ENCODE measurements around the gene GPC3. TPM values are rescaled to one million over a fixed set of nuclear protein-coding genes. Genes with fewer than 3 reads are reported as not detected.

GPC3 gene
- total and polyA plus RNA-seq, 5 donors from 2014 or later, result 0.34 to 0.93 (median 0.44) TPM; not detected in 2

- Mint-ChIP-seq H3K27me3 (no peaks in the 10 kb centered on the region), H3K4me1 (no peaks in the 10 kb centered on the region), H3K4me3 (no peak overlapping the region), H3K9me3 (peaks cover 0 to 2% (median 0%) of the 10 kb centered on the region in 7 donors), H3K36me3 (no peaks in the 10 kb centered on the region), H3K27ac (no peak overlapping the region)
- Histone ChIP-seq H3K27me3 (ENCODE audit: control insufficient read depth, insufficient read depth, low read length) (no peaks in the 10 kb centered on the region), H3K36me3 (ENCODE audit: control insufficient read depth, insufficient read depth, low read length) (no peaks in the 10 kb centered on the region), H3K27ac (ENCODE audit: insufficient read depth, low read length, poor library complexity, severe bottlenecking) (no peak overlapping the region), H3K4me3 (ENCODE audit: low read depth, low read length) (no peak overlapping the region), H3K9me3 (ENCODE audit: control insufficient read depth in 2 of 2, low read length in 2 of 2) (no peaks in the 10 kb centered on the region), H3K4me1 (ENCODE audit: control insufficient read depth, insufficient read depth, low read length, poor library complexity, severe bottlenecking) (no peaks in the 10 kb centered on the region)
- ATAC-seq (ENCODE audit: low read depth in 2 of 2), result no peak
- DNase-seq, result no peak
Measured at GRCh38 chrX:133813971-133814370, 171.4 kb downstream of the GPC3 start.

GRCh38 chrX:133812402-133812801 lies 173.0 kb downstream of the GPC3 start:
- H3K36me3 ChIP-seq (ENCODE audit: control insufficient read depth, insufficient read depth, low read length), result no peaks in the 10 kb centered on the region
- H3K27me3 ChIP-seq (ENCODE audit: control insufficient read depth, insufficient read depth, low read length), result no peaks in the 10 kb centered on the region
- no peak overlapping the region for H3K27ac ChIP-seq (ENCODE audit: insufficient read depth, low read length, poor library complexity, severe bottlenecking)
- no peak overlapping the region for H3K27ac Mint-ChIP-seq
- ATAC-seq (ENCODE audit: low read depth in 2 of 2) (no peak), DNase-seq (no peak)
- H3K27me3 Mint-ChIP-seq, result no peaks in the 10 kb centered on the region
- H3K9me3 Mint-ChIP-seq, result peaks cover 0 to 6% (median 0%) of the 10 kb centered on the region in 7 donors
- H3K36me3 Mint-ChIP-seq, result no peaks in the 10 kb centered on the region
- no peak overlapping the region for H3K4me3 Mint-ChIP-seq
- no peaks in the 10 kb centered on the region for H3K9me3 ChIP-seq (ENCODE audit: control insufficient read depth in 2 of 2, low read length in 2 of 2)
- H3K4me1 Mint-ChIP-seq, result no peaks in the 10 kb centered on the region
- no peaks in the 10 kb centered on the region for H3K4me1 ChIP-seq (ENCODE audit: control insufficient read depth, insufficient read depth, low read length, poor library complexity, severe bottlenecking)
- no peak overlapping the region for H3K4me3 ChIP-seq (ENCODE audit: low read depth, low read length)

- Histone ChIP-seq H3K4me1 (ENCODE audit: control insufficient read depth, insufficient read depth, low read length, poor library complexity, severe bottlenecking) (no peaks in the 10 kb centered on the region), H3K36me3 (ENCODE audit: control insufficient read depth, insufficient read depth, low read length) (no peaks in the 10 kb centered on the region), H3K4me3 (ENCODE audit: low read depth, low read length) (no peak overlapping the region), H3K27me3 (ENCODE audit: control insufficient read depth, insufficient read depth, low read length) (no peaks in the 10 kb centered on the region), H3K27ac (ENCODE audit: insufficient read depth, low read length, poor library complexity, severe bottlenecking) (no peak overlapping the region), H3K9me3 (ENCODE audit: control insufficient read depth in 2 of 2, low read length in 2 of 2) (no peaks in the 10 kb centered on the region)
- DNase-seq, result no peak
- H3K4me1 Mint-ChIP-seq, result no peaks in the 10 kb centered on the region
- no peaks in the 10 kb centered on the region for H3K36me3 Mint-ChIP-seq
- H3K4me3 Mint-ChIP-seq, result no peak overlapping the region
- ATAC-seq (ENCODE audit: low read depth in 2 of 2), result no peak
- H3K9me3 Mint-ChIP-seq, result peaks cover 0 to 4% (median 0%) of the 10 kb centered on the region in 7 donors
- H3K27ac Mint-ChIP-seq, result no peak overlapping the region
- H3K27me3 Mint-ChIP-seq, result no peaks in the 10 kb centered on the region
Measured at GRCh38 chrX:133810925-133811324, 174.5 kb downstream of the GPC3 start.

GRCh38 chrX:133804072-133804471 lies 181.3 kb downstream of the GPC3 start:
- Histone ChIP-seq H3K4me3 (ENCODE audit: low read depth, low read length) (no peak overlapping the region), H3K27ac (ENCODE audit: insufficient read depth, low read length, poor library complexity, severe bottlenecking) (no peak overlapping the region), H3K36me3 (ENCODE audit: control insufficient read depth, insufficient read depth, low read length) (no peaks in the 10 kb centered on the region), H3K4me1 (ENCODE audit: control insufficient read depth, insufficient read depth, low read length, poor library complexity, severe bottlenecking) (no peaks in the 10 kb centered on the region), H3K9me3 (ENCODE audit: control insufficient read depth in 2 of 2, low read length in 2 of 2) (no peaks in the 10 kb centered on the region), H3K27me3 (ENCODE audit: control insufficient read depth, insufficient read depth, low read length) (no peaks in the 10 kb centered on the region)
- Mint-ChIP-seq H3K4me3 (no peak overlapping the region), H3K27me3 (no peaks in the 10 kb centered on the region), H3K27ac (no peak overlapping the region), H3K36me3 (no peaks in the 10 kb centered on the region), H3K4me1 (no peaks in the 10 kb centered on the region), H3K9me3 (peaks cover 0 to 4% (median 0%) of the 10 kb centered on the region in 7 donors)
- DNase-seq, result no peak
- no peak for ATAC-seq (ENCODE audit: low read depth in 2 of 2)

- Mint-ChIP-seq H3K27me3 (no peaks in the 10 kb centered on the region), H3K36me3 (no peaks in the 10 kb centered on the region), H3K27ac (no peak overlapping the region), H3K9me3 (no peaks in the 10 kb centered on the region), H3K4me3 (no peak overlapping the region), H3K4me1 (no peaks in the 10 kb centered on the region)
- no peak overlapping the region for H3K27ac ChIP-seq (ENCODE audit: insufficient read depth, low read length, poor library complexity, severe bottlenecking)
- H3K36me3 ChIP-seq (ENCODE audit: control insufficient read depth, insufficient read depth, low read length), result no peaks in the 10 kb centered on the region
- no peaks in the 10 kb centered on the region for H3K4me1 ChIP-seq (ENCODE audit: control insufficient read depth, insufficient read depth, low read length, poor library complexity, severe bottlenecking)
- ATAC-seq (ENCODE audit: low read depth in 2 of 2) (no peak), DNase-seq (no peak)
- H3K27me3 ChIP-seq (ENCODE audit: control insufficient read depth, insufficient read depth, low read length), result no peaks in the 10 kb centered on the region
- no peaks in the 10 kb centered on the region for H3K9me3 ChIP-seq (ENCODE audit: control insufficient read depth in 2 of 2, low read length in 2 of 2)
- H3K4me3 ChIP-seq (ENCODE audit: low read depth, low read length), result no peak overlapping the region
Measured at GRCh38 chrX:133796282-133796681, 189.1 kb downstream of the GPC3 start.

- H3K27me3 Mint-ChIP-seq, result no peaks in the 10 kb centered on the region
- H3K36me3 Mint-ChIP-seq, result no peaks in the 10 kb centered on the region
- no peak for ATAC-seq (ENCODE audit: low read depth in 2 of 2)
- no peaks in the 10 kb centered on the region for H3K9me3 Mint-ChIP-seq
- no peaks in the 10 kb centered on the region for H3K9me3 ChIP-seq (ENCODE audit: control insufficient read depth in 2 of 2, low read length in 2 of 2)
- H3K4me1 Mint-ChIP-seq, result no peaks in the 10 kb centered on the region
- H3K4me3 ChIP-seq (ENCODE audit: low read depth, low read length), result no peak overlapping the region
- H3K27me3 ChIP-seq (ENCODE audit: control insufficient read depth, insufficient read depth, low read length), result no peaks in the 10 kb centered on the region
- H3K4me3 Mint-ChIP-seq, result no peak overlapping the region
- H3K27ac ChIP-seq (ENCODE audit: insufficient read depth, low read length, poor library complexity, severe bottlenecking), result no peak overlapping the region
- DNase-seq, result no peak
- no peak overlapping the region for H3K27ac Mint-ChIP-seq
- no peaks in the 10 kb centered on the region for H3K36me3 ChIP-seq (ENCODE audit: control insufficient read depth, insufficient read depth, low read length)
- no peaks in the 10 kb centered on the region for H3K4me1 ChIP-seq (ENCODE audit: control insufficient read depth, insufficient read depth, low read length, poor library complexity, severe bottlenecking)
Measured at GRCh38 chrX:133794126-133794525, 191.3 kb downstream of the GPC3 start.

- ATAC-seq (ENCODE audit: low read depth in 2 of 2) (no peak), DNase-seq (no peak)
- no peaks in the 10 kb centered on the region for H3K27me3 Mint-ChIP-seq
- Histone ChIP-seq H3K9me3 (ENCODE audit: control insufficient read depth in 2 of 2, low read length in 2 of 2) (no peaks in the 10 kb centered on the region), H3K4me3 (ENCODE audit: low read depth, low read length) (no peak overlapping the region), H3K27me3 (ENCODE audit: control insufficient read depth, insufficient read depth, low read length) (no peaks in the 10 kb centered on the region), H3K4me1 (ENCODE audit: control insufficient read depth, insufficient read depth, low read length, poor library complexity, severe bottlenecking) (no peaks in the 10 kb centered on the region), H3K27ac (ENCODE audit: insufficient read depth, low read length, poor library complexity, severe bottlenecking) (no peak overlapping the region), H3K36me3 (ENCODE audit: control insufficient read depth, insufficient read depth, low read length) (no peaks in the 10 kb centered on the region)
- no peaks in the 10 kb centered on the region for H3K9me3 Mint-ChIP-seq
- H3K36me3 Mint-ChIP-seq, result no peaks in the 10 kb centered on the region
- H3K4me3 Mint-ChIP-seq, result no peak overlapping the region
- H3K27ac Mint-ChIP-seq, result no peak overlapping the region
- no peaks in the 10 kb centered on the region for H3K4me1 Mint-ChIP-seq
Measured at GRCh38 chrX:133793626-133794025, 191.8 kb downstream of the GPC3 start.

- H3K4me1 Mint-ChIP-seq, result no peaks in the 10 kb centered on the region
- H3K9me3 Mint-ChIP-seq, result no peaks in the 10 kb centered on the region
- H3K4me3 Mint-ChIP-seq, result no peak overlapping the region
- ATAC-seq (ENCODE audit: low read depth in 2 of 2) (peak in 1 of 2 donors; percentile 53), DNase-seq (peak; percentile 21 to 64 (median 56))
- H3K27me3 Mint-ChIP-seq, result no peaks in the 10 kb centered on the region
- no peaks in the 10 kb centered on the region for H3K4me1 ChIP-seq (ENCODE audit: control insufficient read depth, insufficient read depth, low read length, poor library complexity, severe bottlenecking)
- H3K9me3 ChIP-seq (ENCODE audit: control insufficient read depth in 2 of 2, low read length in 2 of 2), result no peaks in the 10 kb centered on the region
- H3K4me3 ChIP-seq (ENCODE audit: low read depth, low read length), result no peak overlapping the region
- H3K27ac ChIP-seq (ENCODE audit: insufficient read depth, low read length, poor library complexity, severe bottlenecking), result no peak overlapping the region
- no peaks in the 10 kb centered on the region for H3K36me3 ChIP-seq (ENCODE audit: control insufficient read depth, insufficient read depth, low read length)
- H3K36me3 Mint-ChIP-seq, result no peaks in the 10 kb centered on the region
- H3K27ac Mint-ChIP-seq, result no peak overlapping the region
- no peaks in the 10 kb centered on the region for H3K27me3 ChIP-seq (ENCODE audit: control insufficient read depth, insufficient read depth, low read length)
Measured at GRCh38 chrX:133792198-133792953, 193.0 kb downstream of the GPC3 start.
